Measurements from ENCODE around the gene COPG2.

DNA sequence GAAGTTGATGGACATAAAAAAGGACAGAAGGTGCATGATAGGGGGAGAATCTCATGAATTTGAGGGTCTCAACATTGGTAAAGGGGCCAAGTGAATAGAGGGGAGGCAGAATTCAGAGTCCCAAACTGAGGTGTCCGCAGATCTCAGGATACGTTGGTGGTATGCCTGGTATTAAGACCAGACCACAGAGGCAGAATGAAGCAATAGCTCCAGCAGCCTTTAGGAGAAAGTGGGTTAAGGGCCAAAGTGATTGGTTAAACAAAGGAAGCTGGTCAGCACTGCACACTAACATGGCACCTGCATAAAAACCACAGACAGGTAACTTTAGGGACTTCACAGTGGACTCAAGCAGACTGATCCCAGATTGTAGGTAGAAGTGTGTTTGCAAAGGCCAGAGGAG is 139.1 kb downstream of the COPG2 start:
- TF ChIP-seq CTCF (IDR thresholded peaks at IDR 0.05; ENCODE audit: low read depth, low read length): no peak
- TF ChIP-seq EZH2phosphoT487 (IDR thresholded peaks at IDR 0.05; ENCODE audit: low read depth): no peak
